GM19467 (cell line): ENCODE data around the gene RAB6B.

Experiments
- ATAC-seq: cut with Tn5 transposase; IDR thresholded peaks from one replicate; pipeline ENCODE4 v1.9.1; 2021; ENCODE audit warnings: mild to moderate bottlenecking, moderate library complexity; ENCODE audit not compliant: unreplicated experiment

The RAB6B gene

GRCh38 chr3:133896002-133896761 is 500 bp upstream of the RAB6B start:
- no peak for ATAC-seq

GRCh38 chr3:133894353-133895207 is 1.1 kb downstream of the RAB6B start:
- ATAC-seq: no peak

- no peak for ATAC-seq
These were observed 1.9 kb downstream of the RAB6B start for GRCh38 chr3:133893683-133894352.

- no peak for ATAC-seq
These were observed 3.0 kb downstream of the RAB6B start for GRCh38 chr3:133892541-133893231.

GRCh38 chr3:133891662-133892378 is 3.9 kb downstream of the RAB6B start:
- no peak for ATAC-seq

GRCh38 chr3:133890972-133891644 is 4.6 kb downstream of the RAB6B start:
- ATAC-seq: no peak

- no peak for ATAC-seq
These were observed 5.6 kb downstream of the RAB6B start for GRCh38 chr3:133890037-133890436.

GRCh38 chr3:133888726-133889340 is 6.8 kb downstream of the RAB6B start:
- ATAC-seq: no peak

- ATAC-seq: no peak
These were observed 7.6 kb downstream of the RAB6B start for GRCh38 chr3:133887803-133888703.

GRCh38 chr3:133887074-133887802 is 8.4 kb downstream of the RAB6B start:
- no peak for ATAC-seq

GRCh38 chr3:133886031-133886722 is 9.5 kb downstream of the RAB6B start:
- ATAC-seq: no peak

GRCh38 chr3:133884887-133885711 is 10.6 kb downstream of the RAB6B start:
- ATAC-seq: no peak

- ATAC-seq: no peak
These were observed 11.4 kb downstream of the RAB6B start for GRCh38 chr3:133884054-133884886.

GRCh38 chr3:133883641-133884040 is 12.0 kb downstream of the RAB6B start:
- no peak for ATAC-seq

- ATAC-seq: no peak
These were observed 12.6 kb downstream of the RAB6B start for GRCh38 chr3:133882986-133883586.
